ENCODE results near the gene CD47. TPM values are rescaled to one million over a fixed set of nuclear protein-coding genes. Genes with fewer than 3 reads are reported as not detected.

The CD47 gene
- polyA plus RNA-seq, 3 donors = 52.3 to 203 (median 173) TPM

GRCh38 chr3:108017587-108017986 lies 73.2 kb downstream of the CD47 start:
- WGBS (ENCODE audit: insufficient coverage) = 80% methylated on average over 1 of the region's 4 CpGs
- no peaks in the 10 kb centered on the region for H3K79me2 ChIP-seq (ENCODE audit: insufficient read depth, low read length)
- no peak overlapping the region for H3K4me3 Mint-ChIP-seq
- no peak for TF ChIP-seq CTCF (IDR thresholded peaks at IDR 0.05)
- peaks cover 0 to 4% of the 10 kb centered on the region in 2 donors for H3K4me1 ChIP-seq (ENCODE audit: control insufficient read depth in 1 of 2, insufficient read depth in 2 of 2, low read length in 2 of 2)
- H3K27me3 ChIP-seq (ENCODE audit: control insufficient read depth in 2 of 2, insufficient read depth in 2 of 2, low read length in 2 of 2) = peaks cover 5 to 11% of the 10 kb centered on the region in 2 donors
- peaks cover 8% of the 10 kb centered on the region for H3K4me1 Mint-ChIP-seq
- H3K4me2 ChIP-seq (replicated peaks; ENCODE audit: extremely low read depth, low read length, poor library complexity, severe bottlenecking) = no peak overlapping the region
- H3K9me3 Mint-ChIP-seq = peaks cover 0 to 4% (median 2%) of the 10 kb centered on the region in 7 donors
- H3K27me3 Mint-ChIP-seq (ENCODE audit: low read depth in 3 of 3) = peaks cover 19 to 39% (median 20%) of the 10 kb centered on the region in 3 donors
- no peaks in the 10 kb centered on the region for H3K36me3 Mint-ChIP-seq
- no peak for DNase-seq
- H3K4me3 ChIP-seq (replicated peaks in 1 of 3; ENCODE audit: low read depth in 2 of 3, low read length in 3 of 3) = no peak overlapping the region
- H3K36me3 ChIP-seq (replicated peaks in 1 of 2; ENCODE audit: control insufficient read depth in 1 of 2, insufficient read depth in 2 of 2, low read length in 2 of 2) = no peaks in the 10 kb centered on the region
- H3K9ac ChIP-seq (ENCODE audit: insufficient read depth, low read length, poor library complexity, severe bottlenecking) = no peak overlapping the region
- H3K27ac ChIP-seq (ENCODE audit: low read depth in 1 of 2, low read length in 2 of 2) = no peak overlapping the region
- no peaks in the 10 kb centered on the region for H4K20me1 ChIP-seq (ENCODE audit: insufficient read depth, low read length)
- no peak overlapping the region for H2AFZ ChIP-seq (ENCODE audit: insufficient read depth, low read depth, low read length, poor library complexity, severe bottlenecking)
- H3K9me3 ChIP-seq (replicated peaks in 1 of 2; ENCODE audit: control insufficient read depth in 1 of 2, insufficient read depth in 1 of 2, low read length in 2 of 2) = no peaks in the 10 kb centered on the region
- H3K27ac Mint-ChIP-seq = no peak overlapping the region
- intact Hi-C loops (cut with micrococcal nuclease) = no loop called here

DNA sequence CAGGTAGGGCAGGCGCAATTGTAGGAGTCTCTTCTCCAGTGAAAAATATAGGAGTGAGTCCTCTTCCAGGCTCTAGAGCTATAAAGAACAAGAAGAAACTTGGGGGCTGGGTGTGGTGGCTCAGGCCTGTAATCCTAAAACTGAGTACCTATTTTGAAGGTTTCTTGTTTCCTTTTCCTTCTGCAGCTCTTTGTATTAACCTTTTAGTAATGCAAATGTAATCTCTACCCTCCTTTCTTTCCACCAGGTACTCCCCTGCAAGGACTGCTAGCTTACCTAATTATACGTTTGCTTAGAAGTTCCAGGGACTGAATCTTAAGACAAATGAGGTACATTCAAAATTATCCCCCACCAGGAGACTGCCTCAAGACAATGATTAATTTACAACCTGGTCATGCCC lies 75.9 kb downstream of the CD47 start:
- no peaks in the 10 kb centered on the region for H3K79me2 ChIP-seq (ENCODE audit: insufficient read depth, low read length)
- Mint-ChIP-seq H3K27me3 (ENCODE audit: low read depth in 3 of 3) (peaks cover 19 to 42% (median 20%) of the 10 kb centered on the region in 3 donors), H3K36me3 (no peaks in the 10 kb centered on the region), H3K9me3 (peaks cover 0 to 4% (median 2%) of the 10 kb centered on the region in 7 donors), H3K4me3 (no peak overlapping the region), H3K4me1 (peaks cover 5% of the 10 kb centered on the region), H3K27ac (peak overlapping the region in 1 of 7 donors; percentile 36)
- H3K4me1 ChIP-seq (ENCODE audit: control insufficient read depth in 1 of 2, insufficient read depth in 2 of 2, low read length in 2 of 2) = peaks cover 0 to 2% of the 10 kb centered on the region in 2 donors
- no peaks in the 10 kb centered on the region for H3K9me3 ChIP-seq (replicated peaks in 1 of 2; ENCODE audit: control insufficient read depth in 1 of 2, insufficient read depth in 1 of 2, low read length in 2 of 2)
- no peak for DNase-seq
- peaks cover 8 to 11% of the 10 kb centered on the region in 2 donors for H3K27me3 ChIP-seq (ENCODE audit: control insufficient read depth in 2 of 2, insufficient read depth in 2 of 2, low read length in 2 of 2)
- no peaks in the 10 kb centered on the region for H3K36me3 ChIP-seq (replicated peaks in 1 of 2; ENCODE audit: control insufficient read depth in 1 of 2, insufficient read depth in 2 of 2, low read length in 2 of 2)
- TF ChIP-seq CTCF (IDR thresholded peaks at IDR 0.05) = no peak
- WGBS (ENCODE audit: insufficient coverage) = 100% methylated on average over 1 of the region's 2 CpGs
- no peak overlapping the region for H3K4me2 ChIP-seq (replicated peaks; ENCODE audit: extremely low read depth, low read length, poor library complexity, severe bottlenecking)
- no peaks in the 10 kb centered on the region for H4K20me1 ChIP-seq (ENCODE audit: insufficient read depth, low read length)
- H2AFZ ChIP-seq (ENCODE audit: insufficient read depth, low read depth, low read length, poor library complexity, severe bottlenecking) = no peak overlapping the region
- H3K27ac ChIP-seq (ENCODE audit: low read depth in 1 of 2, low read length in 2 of 2) = no peak overlapping the region
- H3K4me3 ChIP-seq (replicated peaks in 1 of 3; ENCODE audit: low read depth in 2 of 3, low read length in 3 of 3) = no peak overlapping the region
- intact Hi-C loops (cut with micrococcal nuclease) = no loop called here
- no peak overlapping the region for H3K9ac ChIP-seq (ENCODE audit: insufficient read depth, low read length, poor library complexity, severe bottlenecking)
